ENCODE results near the gene EIF2B2. TPM values are rescaled to one million over a fixed set of nuclear protein-coding genes. Genes with fewer than 3 reads are reported as not detected.

The EIF2B2 gene
- total RNA-seq, 1 experiment from 2014 or later: 48.3 TPM

DNA sequence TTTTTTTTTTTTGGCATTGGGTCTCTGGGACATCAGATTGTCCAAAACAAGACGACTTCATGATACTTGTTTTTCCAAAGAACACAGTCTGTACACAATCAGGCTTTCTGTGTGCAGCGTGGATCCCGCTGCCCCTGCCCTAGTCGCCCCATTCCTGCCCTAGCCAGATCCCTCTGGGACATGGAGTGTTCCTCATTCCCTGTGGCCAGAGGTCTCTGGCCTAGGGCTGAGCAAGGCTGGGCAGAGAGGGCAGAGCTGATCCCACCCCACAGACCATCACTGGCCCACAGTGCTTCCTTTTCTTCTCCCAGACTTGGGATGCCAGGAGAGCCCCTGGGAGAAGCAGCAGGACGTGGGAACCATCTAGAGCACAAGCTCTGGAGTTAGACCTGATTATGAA lies 20.9 kb upstream of the EIF2B2 start:
- Histone ChIP-seq H2BK5ac (ENCODE audit: insufficient read length, low read length) (no peak overlapping the region), H3K14ac (ENCODE audit: insufficient read depth, low read length) (no peak overlapping the region), H3K27me3 (ENCODE audit: insufficient read depth, low read length) (no peaks in the 10 kb centered on the region), H3K9me3 (ENCODE audit: control insufficient read depth, low read depth, low read length) (no peaks in the 10 kb centered on the region), H2BK120ac (ENCODE audit: low read depth, low read length, poor library complexity, severe bottlenecking) (no peak overlapping the region), H4K20me1 (ENCODE audit: control insufficient read depth, insufficient read depth, insufficient read length) (no peaks in the 10 kb centered on the region), H3T11ph (ENCODE audit: low read length) (no peak overlapping the region), H4K5ac (ENCODE audit: insufficient read length, low read depth, low read length) (no peak overlapping the region), H3K79me2 (ENCODE audit: insufficient read depth, low read length) (no peaks in the 10 kb centered on the region), H2BK20ac (ENCODE audit: low read depth, low read length, poor library complexity, severe bottlenecking) (no peak overlapping the region), H4K91ac (ENCODE audit: insufficient read length, low read depth, low read length) (no peak overlapping the region), H2AFZ (ENCODE audit: low read length) (no peak overlapping the region), H4K8ac (replicated peaks; ENCODE audit: insufficient read length, low read depth, low read length) (no peak overlapping the region), H3K79me1 (ENCODE audit: insufficient read depth, low read depth, low read length, poor library complexity, severe bottlenecking) (no peaks in the 10 kb centered on the region), H2BK12ac (ENCODE audit: insufficient read length, low read depth, low read length) (no peak overlapping the region), H3K4me2 (ENCODE audit: insufficient read depth, insufficient read length, low read length) (no peak overlapping the region), H3K4ac (ENCODE audit: low read depth, low read length) (no peak overlapping the region), H3K4me1 (ENCODE audit: insufficient read depth, low read length) (no peaks in the 10 kb centered on the region; the same call in 1 of the 2 replicates), H3K27ac (ENCODE audit: insufficient read length, low read depth, low read length) (no peak overlapping the region), H2AK5ac (ENCODE audit: insufficient read length, low read length) (no peak overlapping the region), H3K18ac (ENCODE audit: insufficient read length, low read depth, low read length) (no peak overlapping the region), H3K23me2 (ENCODE audit: insufficient read length, low read depth, low read length, poor library complexity, severe bottlenecking) (no peaks in the 10 kb centered on the region), H3K9ac (ENCODE audit: extremely low read depth, insufficient read length, low read length) (no peak overlapping the region), H2BK15ac (ENCODE audit: low read depth, low read length) (no peak overlapping the region), H3K56ac (ENCODE audit: insufficient read length, low read depth, low read length) (no peak overlapping the region), H3K23ac (ENCODE audit: insufficient read length, low read depth, low read length) (no peak overlapping the region)
- H3K4me1 Mint-ChIP-seq: peaks cover 26 to 44% of the 10 kb centered on the region in 2 experiments
- no peak for TF ChIP-seq CTCF (conservative IDR thresholded peaks at IDR 0.05)
- no peak overlapping the region for H3K4me3 Mint-ChIP-seq
- H3K27me3 Mint-ChIP-seq (ENCODE audit: low read depth): no peaks in the 10 kb centered on the region; the same call in 1 of the 2 replicates
- H3K27ac Mint-ChIP-seq: no peak overlapping the region
- WGBS (ENCODE audit: extremely low coverage, insufficient read length, low lambda C conversion rate): no CpG with 5 or more reads among the region's 5 CpGs
- no peaks in the 10 kb centered on the region; a peak in 1 of 7 replicates for H3K36me3 Mint-ChIP-seq (ENCODE audit: insufficient read depth in 1 of 3, low read depth in 3 of 3)
- DNase-seq: peak; percentile 19
- no peaks in the 10 kb centered on the region for H3K9me3 Mint-ChIP-seq

All from H9 (cell line).